Vagina (tissue), 2 donors: Measurements from ENCODE around the gene P2RY2.

Experiments
- POLR2A ChIP-seq, 2 donors: fragments of 450-650 bp; IDR thresholded peaks; one replicate each; pipeline ENCODE4 v1.6.1; 2017; ENCODE audit warnings: antibody characterized with exemption in 2 of 2, mild to moderate bottlenecking in 2 of 2, moderate library complexity in 2 of 2
- POLR2AphosphoS5 ChIP-seq, 2 donors: sonication (generic); formaldehyde crosslinking; IDR thresholded peaks; one replicate each; pipeline ENCODE4 v1.9.0; 2017; ENCODE audit warnings: antibody characterized with exemption in 2 of 2, mild to moderate bottlenecking in 2 of 2, low read depth in 1 of 2; ENCODE audit not compliant: insufficient read depth in 1 of 2
- TF ChIP-seq, protein P1 (sequence below), 3 experiments: fragments of 450-650 bp in 2 of 3; fragments of 200-600 bp in 1 of 3; sonication (generic) in 1 of 3; IDR thresholded peaks; one replicate each; pipeline ENCODE4 v1.5.1; 2017 to 2019; ENCODE audit warnings: antibody characterized with exemption in 3 of 3, mild to moderate bottlenecking in 2 of 3, moderate library complexity in 2 of 3

DNA sequence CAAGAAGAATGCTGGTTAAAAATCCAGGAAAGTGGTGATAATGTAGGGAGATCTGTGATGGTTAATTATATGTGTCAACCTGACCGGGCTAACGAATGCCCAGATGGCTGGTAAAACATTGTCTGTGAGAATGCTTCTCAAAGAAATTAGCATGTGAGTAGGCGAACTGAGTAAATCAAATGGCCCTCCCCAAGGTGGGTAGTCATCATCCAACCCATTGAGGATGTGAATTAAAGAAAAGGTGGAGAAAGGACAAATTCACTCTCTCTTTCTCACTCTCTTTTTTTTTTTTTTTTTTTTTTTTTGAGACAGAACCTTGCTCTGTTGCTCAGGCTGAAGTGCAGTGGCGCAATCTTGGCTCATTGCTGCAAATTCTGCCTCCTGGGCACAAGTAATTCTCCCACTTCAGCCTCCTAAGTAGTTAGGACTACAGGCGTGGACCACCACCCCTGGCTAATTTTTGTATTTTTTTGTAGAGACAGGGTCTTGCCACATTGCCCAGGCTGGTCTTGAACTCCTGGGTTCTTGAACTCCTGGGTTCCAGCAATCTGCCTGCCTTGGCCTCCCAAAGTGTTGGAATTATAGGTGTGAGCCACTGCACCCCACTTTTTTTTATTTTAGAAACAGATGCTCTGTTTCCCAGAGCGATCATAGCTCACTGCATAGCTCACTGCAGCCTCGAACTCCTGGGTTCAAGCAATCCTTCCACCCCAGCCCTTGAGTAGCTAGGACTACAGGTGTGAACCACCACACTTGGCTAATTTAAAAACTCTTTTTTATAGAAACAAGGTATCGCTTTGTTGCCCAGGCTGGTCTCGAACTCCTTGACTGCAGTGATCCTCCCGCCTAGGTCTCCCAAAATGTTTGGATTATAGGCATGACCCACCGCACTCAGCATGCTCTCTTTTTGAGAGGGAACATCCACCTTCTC, 32.0 kb downstream of the P2RY2 start:
- TF ChIP-seq, protein P1, sequence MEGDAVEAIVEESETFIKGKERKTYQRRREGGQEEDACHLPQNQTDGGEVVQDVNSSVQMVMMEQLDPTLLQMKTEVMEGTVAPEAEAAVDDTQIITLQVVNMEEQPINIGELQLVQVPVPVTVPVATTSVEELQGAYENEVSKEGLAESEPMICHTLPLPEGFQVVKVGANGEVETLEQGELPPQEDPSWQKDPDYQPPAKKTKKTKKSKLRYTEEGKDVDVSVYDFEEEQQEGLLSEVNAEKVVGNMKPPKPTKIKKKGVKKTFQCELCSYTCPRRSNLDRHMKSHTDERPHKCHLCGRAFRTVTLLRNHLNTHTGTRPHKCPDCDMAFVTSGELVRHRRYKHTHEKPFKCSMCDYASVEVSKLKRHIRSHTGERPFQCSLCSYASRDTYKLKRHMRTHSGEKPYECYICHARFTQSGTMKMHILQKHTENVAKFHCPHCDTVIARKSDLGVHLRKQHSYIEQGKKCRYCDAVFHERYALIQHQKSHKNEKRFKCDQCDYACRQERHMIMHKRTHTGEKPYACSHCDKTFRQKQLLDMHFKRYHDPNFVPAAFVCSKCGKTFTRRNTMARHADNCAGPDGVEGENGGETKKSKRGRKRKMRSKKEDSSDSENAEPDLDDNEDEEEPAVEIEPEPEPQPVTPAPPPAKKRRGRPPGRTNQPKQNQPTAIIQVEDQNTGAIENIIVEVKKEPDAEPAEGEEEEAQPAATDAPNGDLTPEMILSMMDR (IDR thresholded peaks at IDR 0.05) = no peak
- TF ChIP-seq POLR2A (IDR thresholded peaks at IDR 0.05) = no peak
- no peak for TF ChIP-seq POLR2AphosphoS5 (IDR thresholded peaks at IDR 0.05; ENCODE audit: insufficient read depth in 1 of 2, low read depth in 1 of 2)
